ENCODE data around the gene MAZ. TPM values are rescaled to one million over a fixed set of nuclear protein-coding genes. Genes with fewer than 3 reads are reported as not detected.

Gene MAZ
- polyA plus RNA-seq, 1 donor from 2014 or later, result 147 TPM

DNA sequence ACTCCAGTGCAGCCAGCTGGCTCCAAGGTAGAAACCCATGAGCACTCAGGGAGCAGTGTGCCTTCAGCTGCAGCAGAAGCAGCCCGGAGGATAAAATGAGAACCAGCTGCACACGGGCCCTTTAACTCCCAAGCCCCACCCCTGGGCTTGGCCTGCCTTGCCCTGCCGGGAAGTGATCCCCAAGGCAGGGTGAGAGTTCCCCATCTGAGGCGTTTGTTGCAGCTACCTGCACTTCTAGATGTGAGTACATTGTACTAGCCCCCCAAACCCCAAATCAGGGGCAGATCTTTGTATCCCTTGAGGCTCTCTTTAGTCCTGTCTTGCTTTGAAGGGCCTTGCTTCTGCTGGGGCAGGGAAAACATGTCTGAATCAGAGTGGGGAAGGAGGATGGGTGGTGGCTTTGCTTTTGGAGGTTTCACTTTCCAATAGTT lies 14.0 kb downstream of the MAZ start, which contains the start of gene MVP:
Gene MVP, plus strand, starts transcription at position 192 of the 431 bp plus-strand sequence. CDS start 10,088 bp downstream, outside the sequence.
- Histone ChIP-seq H3F3A (ENCODE audit: insufficient read depth, low read length, poor library complexity, severe bottlenecking) (no peaks in the 10 kb centered on the region), H3K4me2 (ENCODE audit: low read length) (no peak within 1 kb of the TSS), H3K27me3 (ENCODE audit: insufficient read depth, low read depth, low read length) (no peaks in the 10 kb centered on the region), H3K79me2 (replicated peaks; ENCODE audit: insufficient read depth, low read length) (peaks cover 8% of the 10 kb centered on the region), H3K9me2 (ENCODE audit: insufficient read depth, low read length) (no peaks in the 10 kb centered on the region), H3K9ac (ENCODE audit: low read length) (no peak within 1 kb of the TSS), H3K4me3 (ENCODE audit: low read length) (no peak within 1 kb of the TSS), H3K9me3 (ENCODE audit: low read length) (no peaks in the 10 kb centered on the region), H3K36me3 (ENCODE audit: insufficient read depth, low read length) (no peaks in the 10 kb centered on the region), H4K20me1 (ENCODE audit: insufficient read depth) (no peaks in the 10 kb centered on the region), H3K27ac (ENCODE audit: low read length) (no peak within 1 kb of the TSS), H2AFZ (ENCODE audit: low read depth, low read length) (no peak within 1 kb of the TSS)
- TF ChIP-seq TAF1 (IDR thresholded peaks at IDR 0.05; ENCODE audit: low read depth), result no peak
- no peak for TF ChIP-seq RAD21 (conservative IDR thresholded peaks at IDR 0.05)
- no peak for TF ChIP-seq EP300 (conservative IDR thresholded peaks at IDR 0.05; ENCODE audit: poor library complexity, severe bottlenecking)
- TF ChIP-seq SMC3 (conservative IDR thresholded peaks at IDR 0.05; ENCODE audit: poor library complexity), result no peak
- TF ChIP-seq REST (IDR thresholded peaks at IDR 0.05; ENCODE audit: borderline replicate concordance), result no peak
- TF ChIP-seq EZH2 (IDR thresholded peaks at IDR 0.05; ENCODE audit: borderline replicate concordance, insufficient read depth, low read length, poor library complexity, severe bottlenecking), result no peak
- TF ChIP-seq MXI1 (conservative IDR thresholded peaks at IDR 0.05; ENCODE audit: poor library complexity, severe bottlenecking), result no peak
- TF ChIP-seq, protein P1, sequence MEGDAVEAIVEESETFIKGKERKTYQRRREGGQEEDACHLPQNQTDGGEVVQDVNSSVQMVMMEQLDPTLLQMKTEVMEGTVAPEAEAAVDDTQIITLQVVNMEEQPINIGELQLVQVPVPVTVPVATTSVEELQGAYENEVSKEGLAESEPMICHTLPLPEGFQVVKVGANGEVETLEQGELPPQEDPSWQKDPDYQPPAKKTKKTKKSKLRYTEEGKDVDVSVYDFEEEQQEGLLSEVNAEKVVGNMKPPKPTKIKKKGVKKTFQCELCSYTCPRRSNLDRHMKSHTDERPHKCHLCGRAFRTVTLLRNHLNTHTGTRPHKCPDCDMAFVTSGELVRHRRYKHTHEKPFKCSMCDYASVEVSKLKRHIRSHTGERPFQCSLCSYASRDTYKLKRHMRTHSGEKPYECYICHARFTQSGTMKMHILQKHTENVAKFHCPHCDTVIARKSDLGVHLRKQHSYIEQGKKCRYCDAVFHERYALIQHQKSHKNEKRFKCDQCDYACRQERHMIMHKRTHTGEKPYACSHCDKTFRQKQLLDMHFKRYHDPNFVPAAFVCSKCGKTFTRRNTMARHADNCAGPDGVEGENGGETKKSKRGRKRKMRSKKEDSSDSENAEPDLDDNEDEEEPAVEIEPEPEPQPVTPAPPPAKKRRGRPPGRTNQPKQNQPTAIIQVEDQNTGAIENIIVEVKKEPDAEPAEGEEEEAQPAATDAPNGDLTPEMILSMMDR (IDR thresholded peaks at IDR 0.05; ENCODE audit: poor library complexity, severe bottlenecking), result no peak
- TF ChIP-seq POLR2AphosphoS5 (IDR thresholded peaks at IDR 0.05), result no peak

- H4K20me1 ChIP-seq (ENCODE audit: insufficient read depth), result no peaks in the 10 kb centered on the region
- no peak overlapping the region for H3K9ac ChIP-seq (ENCODE audit: low read length)
- no peak overlapping the region for H3K4me3 ChIP-seq (ENCODE audit: low read length)
- no peak for TF ChIP-seq MXI1 (conservative IDR thresholded peaks at IDR 0.05; ENCODE audit: poor library complexity, severe bottlenecking)
- TF ChIP-seq EZH2 (IDR thresholded peaks at IDR 0.05; ENCODE audit: borderline replicate concordance, insufficient read depth, low read length, poor library complexity, severe bottlenecking), result no peak
- no peak for TF ChIP-seq REST (IDR thresholded peaks at IDR 0.05; ENCODE audit: borderline replicate concordance)
- TF ChIP-seq, protein P1 (IDR thresholded peaks at IDR 0.05; ENCODE audit: poor library complexity, severe bottlenecking), result no peak
- no peak for TF ChIP-seq EP300 (conservative IDR thresholded peaks at IDR 0.05; ENCODE audit: poor library complexity, severe bottlenecking)
- TF ChIP-seq SMC3 (conservative IDR thresholded peaks at IDR 0.05; ENCODE audit: poor library complexity), result no peak
- no peak for TF ChIP-seq TAF1 (IDR thresholded peaks at IDR 0.05; ENCODE audit: low read depth)
- no peak for TF ChIP-seq RAD21 (conservative IDR thresholded peaks at IDR 0.05)
- no peak for TF ChIP-seq POLR2AphosphoS5 (IDR thresholded peaks at IDR 0.05)
- H3K27me3 ChIP-seq (ENCODE audit: insufficient read depth, low read depth, low read length), result no peaks in the 10 kb centered on the region
- no peaks in the 10 kb centered on the region for H3K36me3 ChIP-seq (ENCODE audit: insufficient read depth, low read length)
- H3F3A ChIP-seq (ENCODE audit: insufficient read depth, low read length, poor library complexity, severe bottlenecking), result no peaks in the 10 kb centered on the region
- H2AFZ ChIP-seq (ENCODE audit: low read depth, low read length), result no peak overlapping the region
- no peaks in the 10 kb centered on the region for H3K9me2 ChIP-seq (ENCODE audit: insufficient read depth, low read length)
- H3K4me2 ChIP-seq (ENCODE audit: low read length), result no peak overlapping the region
- no peaks in the 10 kb centered on the region for H3K9me3 ChIP-seq (ENCODE audit: low read length)
- peaks cover 6% of the 10 kb centered on the region for H3K79me2 ChIP-seq (replicated peaks; ENCODE audit: insufficient read depth, low read length)
- no peak overlapping the region for H3K27ac ChIP-seq (ENCODE audit: low read length)
Measured at GRCh38 chr16:29820730-29821642, 14.7 kb downstream of the MAZ start.
